Esophagus mucosa (tissue), 1 donor: ENCODE data around the gene H6PD. TPM values are rescaled to one million over a fixed set of nuclear protein-coding genes. Genes with fewer than 3 reads are reported as not detected.

Source experiments
- ATAC-seq: fragments of 200-7000 bp; cut with Tn5 transposase; one replicate; pipeline ENCODE4 v1.9.1; 2020
- total RNA-seq: library from RNA; stranded (reverse); gene quantifications from one replicate; pipeline ENCODE4 v1.2.4, GENCODE V29; 2023
- donor health status: DM: yes; HTN: yes; CAD: no.

The H6PD gene
- total RNA-seq, 1 donor from 2014 or later = 20.4 TPM

DNA sequence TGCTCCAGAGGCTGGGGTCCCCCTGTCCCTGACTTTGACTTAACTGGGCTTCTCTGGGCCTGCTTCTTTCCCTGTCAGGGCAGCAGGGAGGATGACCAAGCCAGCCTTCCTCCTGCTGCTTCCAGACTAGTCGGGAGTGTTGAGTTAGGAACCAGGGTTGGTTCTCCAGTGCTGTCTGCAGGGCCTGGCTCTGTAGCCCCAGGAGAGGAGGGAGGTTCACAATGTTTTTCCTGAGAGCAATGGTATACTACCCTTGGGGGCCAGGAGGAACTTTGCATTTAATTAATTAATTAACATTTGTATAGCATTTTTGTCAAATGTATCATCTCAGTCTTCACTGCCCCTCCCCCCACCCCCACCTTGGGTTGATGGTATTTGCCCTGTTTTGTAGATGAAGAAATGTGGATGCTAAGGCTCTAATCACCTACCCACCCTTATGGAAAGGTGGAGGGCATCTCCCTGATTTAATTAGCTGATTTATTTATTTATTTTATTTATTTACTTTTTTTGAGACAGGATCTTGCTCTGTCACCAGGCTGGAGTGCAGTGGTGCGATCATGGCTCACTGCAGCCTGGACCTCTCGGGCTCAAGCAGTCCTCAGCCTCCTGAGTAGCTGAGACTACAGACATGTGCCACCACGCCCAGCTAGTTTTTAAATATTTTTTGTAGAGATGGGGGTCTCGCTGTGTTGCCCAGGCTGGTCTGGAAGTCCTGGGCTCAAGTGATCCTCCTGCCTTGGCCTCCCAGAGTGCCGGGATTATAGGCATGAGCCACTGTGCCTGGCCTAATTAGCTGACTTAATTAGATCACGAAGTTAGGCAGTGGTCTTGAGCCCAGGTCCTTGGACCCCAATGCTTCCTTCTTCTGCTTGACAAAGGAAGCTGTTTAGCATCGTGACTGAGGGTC lies 6.6 kb downstream of the H6PD start:
- no peak for ATAC-seq

DNA sequence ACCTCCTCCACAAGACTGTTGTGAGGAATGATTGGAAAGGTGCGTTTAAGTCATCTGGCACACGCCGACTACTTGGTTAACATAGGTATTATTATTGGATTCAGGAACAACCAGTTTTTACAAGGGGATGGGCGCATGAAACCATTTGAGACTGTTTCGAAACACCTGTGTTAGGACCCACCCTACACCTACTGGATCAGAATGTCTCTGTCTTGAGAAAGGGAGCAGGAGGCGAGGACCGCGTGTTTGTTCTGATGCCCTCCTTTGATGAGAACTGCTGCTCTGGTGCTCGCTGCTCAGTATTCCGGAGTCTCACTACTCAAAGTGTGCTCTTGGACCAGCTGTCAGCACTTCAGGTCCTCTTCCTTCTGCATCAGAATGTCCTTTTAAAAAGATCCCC lies 7.3 kb downstream of the H6PD start:
- ATAC-seq = peak; percentile 75

GRCh38 chr1:9242338-9242969 lies 7.9 kb downstream of the H6PD start:
- peak; percentile 32 for ATAC-seq

GRCh38 chr1:9243066-9243739 lies 8.6 kb downstream of the H6PD start:
- no peak for ATAC-seq

GRCh38 chr1:9244501-9245229 lies 10.1 kb downstream of the H6PD start:
- peak; percentile 70 for ATAC-seq

- ATAC-seq = no peak
Observed at GRCh38 chr1:9245230-9245619, 10.7 kb downstream of the H6PD start.

GRCh38 chr1:9245661-9246060 lies 11.1 kb downstream of the H6PD start:
- ATAC-seq = no peak

GRCh38 chr1:9246215-9246614 lies 11.6 kb downstream of the H6PD start:
- ATAC-seq = no peak

DNA sequence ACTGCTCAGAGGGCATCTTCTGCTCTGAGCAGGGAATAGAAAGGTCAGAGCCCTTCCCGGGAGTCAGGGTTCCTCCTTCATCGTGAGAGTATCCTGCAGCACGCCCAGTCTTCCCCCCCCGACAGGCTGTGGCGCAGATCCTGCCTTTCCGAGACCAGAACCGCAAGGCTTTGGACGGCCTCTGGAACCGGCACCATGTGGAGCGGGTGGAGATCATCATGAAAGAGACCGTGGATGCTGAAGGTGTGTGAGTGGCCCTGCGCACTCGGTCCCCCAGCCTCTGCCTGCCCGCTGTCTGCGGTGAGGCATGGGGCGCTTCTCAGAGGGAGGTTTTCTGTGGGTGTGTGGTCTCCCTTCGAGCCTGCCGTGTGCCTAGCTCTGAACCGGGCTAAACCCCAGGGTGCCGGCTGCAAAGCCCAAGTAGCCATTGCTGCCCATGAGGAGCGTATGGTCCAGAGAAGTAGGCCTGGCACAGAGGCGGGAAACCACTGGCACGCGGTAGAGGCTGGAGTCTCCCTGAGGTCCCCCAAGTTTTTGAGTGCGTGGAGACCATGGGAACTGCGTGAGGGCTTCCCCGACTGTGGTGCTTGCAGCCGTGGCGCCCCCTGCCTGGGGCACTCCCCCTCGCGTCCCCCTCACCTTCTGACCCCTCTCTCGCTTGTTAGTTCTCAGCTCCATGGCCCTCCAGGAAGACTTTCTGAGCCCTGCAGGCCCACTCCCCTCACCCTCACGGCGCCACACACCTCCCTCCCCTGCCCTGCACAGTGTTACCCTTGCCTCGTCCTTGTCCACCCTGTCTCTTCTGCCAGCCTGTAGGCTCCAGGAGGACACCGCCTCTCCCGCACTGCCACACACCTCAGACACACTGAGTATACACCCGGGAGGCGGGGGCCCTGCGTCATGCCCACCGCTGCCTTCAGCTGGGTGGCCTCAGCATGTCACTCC lies 12.5 kb downstream of the H6PD start:
- ATAC-seq = no peak

GRCh38 chr1:9247894-9248293 lies 13.3 kb downstream of the H6PD start:
- ATAC-seq = no peak

GRCh38 chr1:9248341-9249262 lies 14.0 kb downstream of the H6PD start:
- peak; percentile 2 for ATAC-seq

GRCh38 chr1:9249263-9249533 lies 14.6 kb downstream of the H6PD start:
- ATAC-seq = no peak

DNA sequence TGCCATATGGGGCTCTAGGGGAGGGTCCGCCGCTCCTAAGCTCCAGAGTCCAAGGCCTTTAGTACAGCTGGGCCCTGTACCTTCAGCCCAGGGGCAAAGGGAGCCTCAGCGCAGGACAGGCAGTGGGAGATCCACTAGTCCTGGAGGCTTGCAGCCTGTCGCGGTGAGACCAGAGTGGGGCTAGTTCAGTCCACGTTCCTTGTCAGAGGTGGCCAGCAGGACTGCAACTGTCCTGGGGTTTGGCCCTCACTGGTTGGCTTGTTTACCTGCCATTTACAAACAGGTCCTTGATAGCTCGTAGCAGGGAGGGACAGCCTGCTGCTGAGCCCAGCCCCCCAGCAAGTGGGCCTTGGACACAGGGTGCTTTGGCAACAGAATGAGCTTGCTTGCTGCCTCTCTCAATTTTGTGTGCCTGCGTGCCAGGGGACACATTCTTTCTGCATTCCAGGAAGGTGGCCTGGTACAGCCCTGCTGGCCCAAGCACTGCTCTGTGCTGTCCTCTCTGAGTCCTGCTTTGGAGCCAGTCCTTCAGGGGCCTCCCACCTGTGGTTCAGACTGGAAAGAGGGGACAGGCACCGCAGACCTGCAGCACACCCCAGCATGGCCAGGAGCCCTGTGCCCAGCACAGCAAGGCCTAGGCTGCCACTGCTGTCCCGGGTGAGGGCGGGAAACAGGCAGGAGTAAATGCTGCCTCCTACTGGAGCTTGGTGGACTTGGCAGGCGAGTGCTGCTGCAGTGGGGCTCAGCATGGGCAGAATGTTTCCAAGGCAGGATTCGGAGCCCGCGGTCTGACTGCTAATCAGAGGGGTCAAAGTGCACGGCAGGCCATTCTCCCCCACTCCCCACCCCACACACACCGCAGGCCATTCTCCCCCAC lies 15.2 kb downstream of the H6PD start:
- ATAC-seq = peak; percentile 63

GRCh38 chr1:9250411-9251381 lies 16.1 kb downstream of the H6PD start:
- peak; percentile 62 for ATAC-seq

DNA sequence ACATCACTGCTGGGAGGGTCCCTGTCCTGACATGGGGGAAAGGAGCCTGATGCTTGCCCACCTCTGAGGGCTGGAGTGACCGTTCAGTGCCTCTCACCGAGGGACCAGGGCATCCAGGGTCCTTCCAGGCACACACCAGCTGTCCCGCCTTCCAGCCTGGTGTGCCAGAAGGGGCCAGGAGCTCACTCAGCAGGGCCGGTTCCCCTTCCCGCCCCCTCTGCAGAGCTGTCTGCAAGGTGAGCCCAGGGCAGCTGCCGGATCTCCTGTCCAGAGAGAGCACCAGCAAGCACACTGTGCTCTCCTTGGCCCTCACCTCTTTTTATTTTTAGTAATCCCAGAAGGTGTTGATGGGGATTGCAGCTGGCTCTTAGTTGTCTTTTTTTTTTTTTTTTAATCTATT lies 16.9 kb downstream of the H6PD start:
- no peak for ATAC-seq

DNA sequence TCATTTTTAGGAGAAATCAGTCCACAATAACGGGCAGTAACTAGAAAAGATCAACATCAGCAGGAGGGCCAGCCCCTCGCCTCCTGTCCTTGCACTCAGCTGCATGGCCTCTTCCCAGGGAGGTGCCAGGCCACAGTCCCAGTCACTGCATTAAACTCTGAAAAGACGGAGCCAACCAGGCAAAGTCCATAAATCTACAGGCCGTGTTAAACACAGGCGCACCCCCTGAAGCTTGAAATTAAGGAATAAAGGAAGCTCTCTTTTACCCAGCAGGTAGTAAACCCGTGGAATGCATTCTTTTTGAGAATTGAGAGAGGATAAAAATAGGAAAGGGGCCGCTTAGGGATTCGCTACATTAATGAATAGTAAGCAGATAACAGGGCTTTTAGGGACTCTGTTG lies 18.4 kb downstream of the H6PD start:
- ATAC-seq = no peak

- no peak for ATAC-seq
Observed at GRCh38 chr1:9253453-9254105, 19.0 kb downstream of the H6PD start.

GRCh38 chr1:9256332-9256731 lies 21.8 kb downstream of the H6PD start:
- no peak for ATAC-seq
